IMR-90 (cell line): Measurements from ENCODE around the gene MICAL2. TPM values are rescaled to one million over a fixed set of nuclear protein-coding genes. Genes with fewer than 3 reads are reported as not detected.

ENCODE experiments used
- ATAC-seq: fragments of 200-7000 bp; cut with Tn5 transposase; 2 replicates; pipeline ENCODE4 v1.9.1; 2020; ENCODE audit warnings: low read depth, mild to moderate bottlenecking, moderate library complexity
- BruUV-seq: library from RNA; stranded (reverse); fragments of 400-500 nt; replicated peaks from 2 replicates; lab custom pipeline; 2021; lab: Mats Ljungman, UMichigan
- CTCF ChIA-PET: fragments of 300-600 bp; formaldehyde crosslinking; extraction: SDS; loops from one replicate; lab custom pipeline; 2021; ENCODE audit warnings: antibody characterized with exemption; lab: Yijun Ruan, JAX
- POLR2A ChIA-PET: fragments of 300-600 bp; sonication (Branson Sonifier 250); formaldehyde crosslinking; loops from one replicate; lab custom pipeline; 2022; ENCODE audit warnings: antibody characterized with exemption; ENCODE audit not compliant: unreplicated experiment; lab: Charles Lee
- DNase-seq: peaks from one replicate; pipeline ENCODE4 v3.0.0; 2013
- H2AFZ ChIP-seq: replicated peaks from 2 replicates; pipeline ENCODE3; 2013; ENCODE audit warnings: low read length, mild to moderate bottlenecking; ENCODE audit not compliant: poor library complexity
- H2AK5ac ChIP-seq: 2 replicates; pipeline ENCODE4 v1.6.1; 2013; ENCODE audit warnings: low read depth, low read length, inconsistent platforms
- H2AK9ac ChIP-seq: replicated peaks from 2 replicates; pipeline ENCODE3; 2013; ENCODE audit warnings: mild to moderate bottlenecking, low read depth, low read length, moderate library complexity; ENCODE audit not compliant: poor library complexity
- H2BK120ac ChIP-seq: 2 replicates; pipeline ENCODE4 v1.6.1; 2013; ENCODE audit warnings: low read depth, low read length, inconsistent platforms
- H2BK15ac ChIP-seq: 3 replicates; pipeline ENCODE4 v1.6.1; 2013; ENCODE audit warnings: low read depth, low read length, inconsistent platforms
- H2BK20ac ChIP-seq: 2 replicates; pipeline ENCODE4 v1.6.1; 2013; ENCODE audit warnings: low read depth, mild to moderate bottlenecking, inconsistent platforms, low read length, moderate library complexity
- H2BK5ac ChIP-seq: 2 replicates; pipeline ENCODE4 v1.6.1; 2013; ENCODE audit warnings: mild to moderate bottlenecking, low read depth, low read length, inconsistent platforms; ENCODE audit not compliant: poor library complexity, severe bottlenecking
- H3K14ac ChIP-seq: replicated peaks from 2 replicates; pipeline ENCODE4 v1.6.1; 2013; ENCODE audit warnings: low read depth, low read length, inconsistent platforms
- H3K18ac ChIP-seq: 2 replicates; pipeline ENCODE4 v1.6.1; 2013; ENCODE audit warnings: low read depth, low read length, control low read depth
- H3K23ac ChIP-seq: 2 replicates; pipeline ENCODE4 v1.6.1; 2013; ENCODE audit warnings: low read depth, low read length, inconsistent platforms
- H3K27ac ChIP-seq: 2 replicates; pipeline ENCODE4 v1.5.1; 2013; ENCODE audit warnings: mild to moderate bottlenecking, control low read depth, low read length; ENCODE audit not compliant: insufficient read depth
- H3K27me3 ChIP-seq: 2 replicates; pipeline ENCODE4 v1.6.1; 2013; ENCODE audit warnings: low read length; ENCODE audit not compliant: control insufficient read depth, insufficient read depth
- H3K36me3 ChIP-seq: 2 replicates; pipeline ENCODE4 v1.6.1; 2013; ENCODE audit warnings: low read length, mixed read lengths; ENCODE audit not compliant: control insufficient read depth, insufficient read depth
- H3K4ac ChIP-seq: 2 replicates; pipeline ENCODE4 v1.6.1; 2013; ENCODE audit warnings: low read depth, low read length, inconsistent platforms
- H3K4me1 ChIP-seq: 2 replicates; pipeline ENCODE4 v1.6.1; 2013; ENCODE audit warnings: low read length, mixed read lengths; ENCODE audit not compliant: control insufficient read depth, insufficient read depth
- H3K4me2 ChIP-seq: 2 replicates; pipeline ENCODE4 v1.6.1; 2013; ENCODE audit warnings: low read depth, mild to moderate bottlenecking, control low read depth, low read length, moderate library complexity
- H3K4me3 ChIP-seq: 2 replicates; pipeline ENCODE4 v1.5.1; 2013; ENCODE audit warnings: low read depth, mild to moderate bottlenecking, control low read depth, low read length, moderate library complexity; ENCODE audit not compliant: insufficient read depth
- H3K56ac ChIP-seq: 2 replicates; pipeline ENCODE4 v1.6.1; 2013; ENCODE audit warnings: low read length, inconsistent platforms; ENCODE audit not compliant: insufficient read depth; ENCODE audit errors: extremely low read depth
- H3K79me1 ChIP-seq, 2 experiments: 2 replicates each; pipeline ENCODE4 v1.6.1; 2013; ENCODE audit warnings: low read length in 2 of 2, inconsistent platforms in 1 of 2, low read depth in 1 of 2
- H3K9ac ChIP-seq: 2 replicates; pipeline ENCODE4 v1.6.1; 2013; ENCODE audit warnings: low read depth, low read length, control low read depth
- H3K9me1 ChIP-seq: 2 replicates; pipeline ENCODE4 v1.6.1; 2013; ENCODE audit warnings: low read length, inconsistent platforms; ENCODE audit not compliant: insufficient read depth
- H3K9me3 ChIP-seq: 2 replicates; pipeline ENCODE4 v1.6.1; 2013; ENCODE audit warnings: low read length; ENCODE audit not compliant: control insufficient read depth, insufficient read depth
- H4K20me1 ChIP-seq: 2 replicates; pipeline ENCODE4 v1.6.1; 2013; ENCODE audit warnings: low read length, inconsistent platforms; ENCODE audit not compliant: insufficient read depth
- H4K5ac ChIP-seq: 2 replicates; pipeline ENCODE4 v1.6.1; 2013; ENCODE audit warnings: mild to moderate bottlenecking, low read depth, low read length, control low read depth
- H4K8ac ChIP-seq, 2 experiments: 2 replicates each; pipeline ENCODE4 v1.6.1; 2013; ENCODE audit warnings: low read depth in 2 of 2, low read length in 2 of 2, control low read depth in 1 of 2, inconsistent platforms in 1 of 2
- H4K91ac ChIP-seq: 2 replicates; pipeline ENCODE4 v1.6.1; 2013; ENCODE audit warnings: low read depth, low read length, inconsistent platforms; ENCODE audit not compliant: insufficient read depth
- BHLHE40 ChIP-seq: fragments of 150-350 bp; IDR thresholded peaks from 2 replicates; pipeline ENCODE4 v1.6.1; 2016; ENCODE audit warnings: mild to moderate bottlenecking, low read depth, low read length
- CEBPB ChIP-seq: IDR thresholded peaks from 2 replicates; pipeline ENCODE4 v1.6.1; 2012; ENCODE audit warnings: low read depth, low read length, improper control_type of control experiment
- CHD1 ChIP-seq: IDR thresholded peaks from 2 replicates; pipeline ENCODE4 v1.6.1; 2012; ENCODE audit warnings: low read depth, low read length, improper control_type of control experiment
- CTCF ChIP-seq: conservative IDR thresholded peaks from 2 replicates; pipeline ENCODE4 v1.5.1; 2012; ENCODE audit warnings: mild to moderate bottlenecking, low read depth, low read length, improper control_type of control experiment
- ELK1 ChIP-seq: fragments of 150-350 bp; IDR thresholded peaks from 2 replicates; pipeline ENCODE4 v1.6.1; 2016; ENCODE audit warnings: low read depth, mild to moderate bottlenecking, low read length, moderate library complexity, borderline replicate concordance
- FOS ChIP-seq: fragments of 150-350 bp; IDR thresholded peaks from 2 replicates; pipeline ENCODE4 v1.6.1; 2016; ENCODE audit warnings: low read depth, low read length
- MAFK ChIP-seq: IDR thresholded peaks from 2 replicates; pipeline ENCODE4 v1.6.1; 2012; ENCODE audit warnings: low read depth, low read length, improper control_type of control experiment
- MAZ ChIP-seq: IDR thresholded peaks from 2 replicates; pipeline ENCODE4 v1.6.1; 2012; ENCODE audit warnings: low read depth, mild to moderate bottlenecking, low read length, improper control_type of control experiment, moderate library complexity, borderline replicate concordance
- NFE2L2 ChIP-seq: fragments of 150-350 bp; IDR thresholded peaks from 2 replicates; pipeline ENCODE4 v1.6.1; 2016; ENCODE audit warnings: low read depth, mild to moderate bottlenecking, low read length
- RAD21 ChIP-seq: IDR thresholded peaks from 2 replicates; pipeline ENCODE4 v1.6.1; 2012; ENCODE audit warnings: low read length, improper control_type of control experiment
- RFX5 ChIP-seq: IDR thresholded peaks from 2 replicates; pipeline ENCODE4 v1.8.0; 2012; ENCODE audit warnings: low read depth, mild to moderate bottlenecking, low read length, moderate library complexity
- SMC3 ChIP-seq: fragments of 150-350 bp; IDR thresholded peaks from 2 replicates; pipeline ENCODE4 v1.6.1; 2016; ENCODE audit warnings: low read depth, mild to moderate bottlenecking, antibody characterized with exemption, low read length, moderate library complexity
- USF2 ChIP-seq: fragments of 150-350 bp; IDR thresholded peaks from 2 replicates; pipeline ENCODE4 v1.6.1; 2017; ENCODE audit warnings: mild to moderate bottlenecking, antibody characterized with exemption, low read length, low read depth
- WGBS, 2 experiments: methylation state at CpG; one replicate each; pipeline versions ENCODE4 v1.1.5 to v1.1.7; 2013; ENCODE audit warnings: missing lambda C conversion rate in 2 of 2; ENCODE audit not compliant: insufficient read length in 1 of 2; ENCODE audit errors: extremely low coverage in 2 of 2; 5-methylcytosine and 5-hydroxymethylcytosine counted together
- dilution Hi-C: fragments of 300-500 bp; cut with HindIII; formaldehyde crosslinking; loops from one replicate; pipeline ENCODE4 v1.14.3; 2018; ENCODE audit warnings: low sequenced_read_pairs; ENCODE audit not compliant: unreplicated experiment
- in situ Hi-C: fragments of 300-500 bp; cut with MboI; formaldehyde crosslinking; loops from 3 replicates; pipeline ENCODE4 v1.14.3; 2019; ENCODE audit warnings: low sequenced_read_pairs, inconsistent platforms, mixed read lengths
- intact Hi-C: fragments of 100-400 bp; cut with micrococcal nuclease; formaldehyde crosslinking; loops from 2 replicates; pipeline ENCODE4 v1.10.0; 2022
- polyA plus RNA-seq, 3 experiments: library from polyadenylated mRNA; depleted of rRNA; stranded (reverse); fragments of >200 nt; gene quantifications; 2 replicates each; pipeline ENCODE4 v1.2.3, GENCODE V29; 2012; ENCODE audit warnings: low replicate concordance in 1 of 3
- total RNA-seq: library from RNA; depleted of rRNA; stranded (reverse); fragments of >200 nt; gene quantifications from 2 replicates; pipeline ENCODE4 v1.2.3, GENCODE V29; 2012

Gene MICAL2
- total and polyA plus RNA-seq, 2 of the 4 experiments (the other 2 are of a cell fraction): 170 to 336 TPM

- Histone ChIP-seq H2AK5ac (peak overlapping the region; percentile 98), H3K4me1 (peaks cover 34% of the 10 kb centered on the region), H3K4ac (peak overlapping the region; percentile 100), H3K79me1 (peaks cover 9 to 38% of the 10 kb centered on the region in 2 experiments), H3K18ac (peak overlapping the region; percentile 89), H4K5ac (peak overlapping the region; percentile 90), H4K91ac (peak overlapping the region; percentile 100), H3K9me3 (no peaks in the 10 kb centered on the region), H3K23ac (peak overlapping the region; percentile 87), H2BK15ac (peak overlapping the region; percentile 89; the same call in 2 of the 3 replicates), H3K4me3 (no peak overlapping the region), H3K27me3 (no peaks in the 10 kb centered on the region), H3K4me2 (peak overlapping the region; percentile 11), H3K14ac (peak overlapping the region; percentile 93), H3K27ac (peak overlapping the region; percentile 97), H2AFZ (peak overlapping the region; percentile 88), H3K36me3 (no peaks in the 10 kb centered on the region), H2BK20ac (peak overlapping the region; percentile 100), H2AK9ac (peak overlapping the region; percentile 99), H3K9ac (peak overlapping the region; percentile 46), H4K20me1 (peaks cover 3% of the 10 kb centered on the region; the same call in 1 of the 2 replicates), H4K8ac (peak overlapping the region; percentile 99 to 100), H2BK5ac (peak overlapping the region; percentile 100), H3K9me1 (peaks cover 20% of the 10 kb centered on the region), H2BK120ac (peak overlapping the region; percentile 100), H3K56ac (peak overlapping the region; percentile 97)
- ChIA-PET CTCF (interaction anchor here (0.6 to 2.8 kb wide), 19 partner anchors 9 to 1050 kb away, joined by 3 to 19 read pairs (median 4); no protein-coding TSS in a partner anchor), POLR2A (interaction anchor here (0.8 to 1.6 kb wide), 3 partner anchors 31 to 89 kb away, joined by 3 to 9 read pairs (median 3); partner anchors contain the start of gene PARVA)
- 20% methylated on average over 6 of the region's 12 CpGs; no CpG with 5 or more reads in 1 of the 2 experiments for WGBS, 2 experiments
- DNase-seq: peak; percentile 94
- in situ Hi-C loops: loop anchor here (25.0 kb wide), 1 partner anchor 1251 kb away; no protein-coding TSS in a partner anchor
- dilution Hi-C loops: no loop called here
- intact Hi-C loops: loop anchor here (1.0 to 5.0 kb wide), 12 partner anchors 31 to 674 kb away; partner anchors contain the start of genes PARVA and TEAD1
- BruUV-seq: no TSS peak
- peak; percentile 21 for ATAC-seq
- TF ChIP-seq SMC3 (peak; percentile 77), CTCF (peak; percentile 99), RAD21 (peak; percentile 98), RFX5 (no peak), MAFK (no peak), MAZ (peak; percentile 29; the same call in 1 of the 2 replicates), ELK1 (no peak), FOS (no peak), BHLHE40 (no peak), CEBPB (0 out of 2 replicates have a peak, but pooled peaks have one; percentile 39), CHD1 (no peak), NFE2L2 (no peak), USF2 (no peak)
Measured at GRCh38 chr11:12288212-12288930, 178.0 kb downstream of the MICAL2 start.
